GM18873 (cell line): ENCODE data around the gene COX4I2.

Experiments used
- ATAC-seq: cut with Tn5 transposase; IDR thresholded peaks from one replicate; pipeline ENCODE4 v1.9.1; 2021; ENCODE audit warnings: mild to moderate bottlenecking, moderate library complexity, moderate number of reproducible peaks; ENCODE audit not compliant: unreplicated experiment, low FRiP score

COX4I2 gene

DNA sequence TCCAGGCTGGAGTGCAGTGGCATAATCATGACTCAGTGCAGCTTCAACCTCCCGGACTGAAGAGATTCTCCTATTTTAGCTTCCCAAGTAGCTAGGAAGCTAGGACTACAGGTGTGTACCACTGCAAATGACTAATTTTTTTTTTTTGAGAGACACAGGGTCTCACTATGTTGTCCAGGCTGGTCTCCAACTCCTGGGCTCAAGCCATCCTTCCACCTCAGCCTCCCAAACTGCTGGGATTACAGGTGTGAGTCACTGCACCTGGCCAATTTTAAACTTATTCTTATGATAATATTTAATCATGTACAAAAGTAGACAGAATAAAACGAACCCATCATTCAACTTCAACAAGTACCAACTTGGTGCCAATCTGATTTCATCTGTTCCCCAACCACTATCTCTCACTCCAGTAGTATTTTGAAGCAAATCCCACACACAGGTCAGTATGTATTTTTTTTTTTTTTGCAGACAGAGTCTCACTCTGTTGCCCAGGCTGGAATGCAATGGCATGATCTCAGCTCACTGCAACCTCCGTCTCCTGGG is 52.5 kb downstream of the COX4I2 start:
- ATAC-seq, result no peak

- ATAC-seq, result no peak
Measured at GRCh38 chr20:31691646-31692275, 54.0 kb downstream of the COX4I2 start.

GRCh38 chr20:31693402-31693801 is 55.7 kb downstream of the COX4I2 start:
- ATAC-seq, result no peak

DNA sequence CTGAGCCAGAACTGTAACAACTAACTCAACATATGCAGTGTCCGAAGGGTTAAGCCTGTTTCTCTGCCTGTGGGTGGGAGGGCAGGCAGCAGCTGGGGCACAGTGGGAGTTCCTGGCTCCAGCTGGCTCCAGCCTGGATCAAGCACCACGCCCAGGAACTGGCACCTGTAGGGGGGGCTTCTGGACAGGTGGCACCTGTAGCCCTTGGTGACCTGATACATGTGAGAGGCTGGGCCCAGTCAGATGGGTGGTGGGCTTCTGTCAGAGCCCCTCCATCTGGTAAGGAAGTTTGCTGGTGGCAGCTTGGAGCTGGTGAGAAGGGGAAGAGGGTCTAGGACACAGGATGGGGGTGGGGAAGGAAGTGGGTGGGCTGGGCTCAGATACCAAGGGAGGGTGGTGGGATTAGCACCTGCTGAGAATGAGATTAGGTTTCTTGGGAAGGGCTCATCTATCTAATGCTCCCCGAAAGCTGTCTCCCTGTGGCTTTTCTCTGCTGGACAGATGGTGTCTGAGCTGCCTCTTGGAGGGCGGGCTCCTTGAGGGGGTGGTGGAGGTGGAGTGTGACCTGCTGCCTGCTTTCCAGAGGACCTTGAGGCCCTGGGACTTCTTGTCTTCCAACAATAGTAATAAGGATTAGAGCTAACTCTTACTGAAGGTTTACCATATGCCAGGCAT is 56.4 kb downstream of the COX4I2 start:
- ATAC-seq, result no peak
